Astrocyte of the cerebellum (primary cell): ENCODE measurements around the gene UNC45A.

Experiments used
- DNase-seq: peaks from one replicate; pipeline ENCODE4 v3.0.0-alpha.2; 2011; ENCODE audit warnings: low read depth
- H3K4me3 ChIP-seq: 2 replicates; pipeline ENCODE4 v1.5.1; 2011; ENCODE audit warnings: mild to moderate bottlenecking, low read depth, low read length, moderate library complexity
- in situ Hi-C: cut with HindIII; loops from 2 replicates; pipeline ENCODE4 v1.10.0; 2017; ENCODE audit warnings: low sequenced_read_pairs
- TF ChIP-seq, protein P1 (sequence below): IDR thresholded peaks from 2 replicates; pipeline ENCODE4 v1.5.1; 2012; ENCODE audit warnings: low read length, low read depth, moderate library complexity, mild to moderate bottlenecking; ENCODE audit errors: missing control alignments

The UNC45A gene

DNA sequence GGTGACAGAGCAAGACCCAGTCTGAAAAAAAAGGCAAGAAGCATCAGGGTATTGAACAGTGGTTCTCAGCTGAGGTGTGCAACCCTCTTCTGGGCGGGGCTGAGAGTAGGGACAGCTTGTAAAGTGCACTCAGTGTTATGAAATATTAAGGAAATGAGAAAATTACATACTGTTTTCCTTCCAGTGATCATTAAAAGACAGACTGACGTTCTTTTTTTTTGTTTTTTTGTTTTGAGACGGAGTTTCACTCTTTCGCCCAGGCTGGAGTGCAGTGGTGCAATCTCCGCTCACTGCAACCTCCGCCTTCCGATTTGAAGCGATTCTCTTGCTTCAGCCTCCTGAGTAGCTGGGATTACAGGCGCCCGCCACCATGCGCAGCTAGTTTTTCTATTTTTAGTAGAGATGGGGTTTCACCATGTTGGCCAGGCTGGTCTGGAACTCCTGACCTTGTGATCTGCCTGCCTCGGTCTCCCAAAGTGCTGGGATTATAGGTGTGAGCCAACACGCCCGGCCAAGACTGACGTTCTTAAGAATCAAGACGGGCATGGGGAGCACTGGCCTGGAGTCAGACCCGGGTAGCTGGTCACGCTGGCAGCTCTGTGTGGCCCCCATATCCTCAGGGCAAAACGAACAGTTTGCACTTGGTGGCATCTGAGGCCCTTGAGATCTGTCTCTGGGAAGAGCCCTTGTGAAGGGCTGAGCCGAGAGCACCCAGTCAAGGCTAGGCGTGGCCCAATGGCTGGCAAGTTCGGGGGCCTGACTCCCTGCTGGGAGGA is 20.6 kb upstream of the UNC45A start:
- TF ChIP-seq, protein P1, sequence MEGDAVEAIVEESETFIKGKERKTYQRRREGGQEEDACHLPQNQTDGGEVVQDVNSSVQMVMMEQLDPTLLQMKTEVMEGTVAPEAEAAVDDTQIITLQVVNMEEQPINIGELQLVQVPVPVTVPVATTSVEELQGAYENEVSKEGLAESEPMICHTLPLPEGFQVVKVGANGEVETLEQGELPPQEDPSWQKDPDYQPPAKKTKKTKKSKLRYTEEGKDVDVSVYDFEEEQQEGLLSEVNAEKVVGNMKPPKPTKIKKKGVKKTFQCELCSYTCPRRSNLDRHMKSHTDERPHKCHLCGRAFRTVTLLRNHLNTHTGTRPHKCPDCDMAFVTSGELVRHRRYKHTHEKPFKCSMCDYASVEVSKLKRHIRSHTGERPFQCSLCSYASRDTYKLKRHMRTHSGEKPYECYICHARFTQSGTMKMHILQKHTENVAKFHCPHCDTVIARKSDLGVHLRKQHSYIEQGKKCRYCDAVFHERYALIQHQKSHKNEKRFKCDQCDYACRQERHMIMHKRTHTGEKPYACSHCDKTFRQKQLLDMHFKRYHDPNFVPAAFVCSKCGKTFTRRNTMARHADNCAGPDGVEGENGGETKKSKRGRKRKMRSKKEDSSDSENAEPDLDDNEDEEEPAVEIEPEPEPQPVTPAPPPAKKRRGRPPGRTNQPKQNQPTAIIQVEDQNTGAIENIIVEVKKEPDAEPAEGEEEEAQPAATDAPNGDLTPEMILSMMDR, result no peak
- H3K4me3 ChIP-seq, result no peak overlapping the region
- in situ Hi-C loops, result no loop called here
- DNase-seq, result no peak

DNA sequence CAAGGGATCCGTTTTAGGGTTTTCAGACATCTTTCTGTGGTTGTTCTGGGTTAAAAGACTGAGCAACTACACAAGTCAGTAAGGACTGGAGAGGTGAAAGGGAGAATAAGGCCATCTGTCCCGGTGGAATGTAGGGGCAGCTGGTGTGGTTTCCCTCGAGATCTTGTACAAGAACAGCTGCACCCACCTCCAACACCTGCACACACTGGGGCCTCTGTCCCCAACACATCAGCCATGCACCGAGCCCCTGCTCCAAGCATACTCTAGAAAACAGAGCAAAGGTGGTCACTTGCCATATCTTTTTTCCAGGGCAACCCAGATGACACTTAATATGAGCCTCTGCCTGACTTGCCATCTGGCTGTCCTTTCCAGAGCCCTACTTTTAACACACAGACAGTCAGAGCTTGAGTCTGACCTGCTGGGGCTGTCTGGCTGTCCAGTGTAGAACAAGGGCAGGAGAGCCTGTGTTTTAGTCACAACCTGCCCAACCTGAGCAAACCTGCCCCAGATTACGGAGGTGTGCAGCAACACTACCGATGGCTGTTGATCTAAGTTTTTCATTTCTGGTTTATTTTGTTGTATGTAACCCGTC is 19.8 kb upstream of the UNC45A start:
- DNase-seq, result no peak
- TF ChIP-seq, protein P1, result no peak
- in situ Hi-C loops, result no loop called here
- no peak overlapping the region for H3K4me3 ChIP-seq

DNA sequence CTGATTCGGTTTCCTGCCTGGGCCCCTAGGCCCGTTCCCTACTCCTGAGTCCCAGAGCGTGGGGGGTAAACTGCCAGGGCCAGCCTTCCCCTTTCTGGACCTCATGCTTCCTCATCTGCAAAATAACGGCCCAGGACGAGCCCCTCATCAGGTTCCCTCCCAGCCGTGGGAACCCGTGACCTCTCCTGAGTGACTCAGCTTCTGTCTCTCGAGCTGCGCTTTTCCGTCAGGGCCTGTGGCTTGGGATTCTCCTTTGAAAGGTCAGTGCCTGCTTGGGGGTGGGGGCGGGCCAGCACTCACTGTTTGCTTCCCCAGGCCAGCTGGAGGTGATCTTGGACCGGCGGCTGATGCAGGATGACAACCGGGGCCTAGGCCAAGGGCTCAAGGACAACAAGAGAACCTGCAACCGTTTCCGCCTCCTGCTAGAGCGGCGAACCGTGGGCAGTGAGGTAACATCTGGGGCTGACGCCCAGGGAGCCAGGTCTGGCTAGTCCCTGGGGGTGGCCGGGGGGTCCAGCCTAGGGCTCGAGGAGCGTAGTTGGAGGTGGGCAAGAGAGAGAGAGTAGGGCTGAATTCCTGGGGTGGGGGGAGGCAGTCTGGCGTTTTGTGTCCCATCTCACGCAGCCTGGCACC is 19.2 kb upstream of the UNC45A start:
- no peak overlapping the region for H3K4me3 ChIP-seq
- TF ChIP-seq, protein P1, result no peak
- no peak for DNase-seq
- in situ Hi-C loops, result no loop called here

- DNase-seq, result no peak
- TF ChIP-seq, protein P1, result no peak
- H3K4me3 ChIP-seq, result no peak overlapping the region
- in situ Hi-C loops, result no loop called here
These were observed 18.6 kb upstream of the UNC45A start for GRCh38 chr15:90916461-90916860.

DNA sequence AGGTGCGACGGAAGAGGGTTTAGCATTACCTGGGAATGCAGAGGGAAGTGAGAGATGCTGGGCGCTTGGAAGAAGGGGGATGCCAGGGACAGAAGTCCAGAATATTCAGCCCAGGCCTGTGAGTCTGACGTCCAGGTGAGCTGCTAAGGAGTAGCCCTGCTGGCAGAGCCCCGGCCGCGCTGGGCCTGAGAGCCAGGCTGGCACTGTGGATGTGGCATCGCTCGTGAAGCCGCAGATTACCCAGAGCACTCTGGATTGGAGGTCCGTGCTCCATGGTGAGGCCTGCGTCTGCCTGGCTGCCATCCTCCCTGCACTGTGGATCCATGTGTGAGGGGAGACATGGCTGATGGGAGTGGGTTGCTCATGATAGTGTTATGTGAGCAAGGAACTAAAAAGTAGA is 17.5 kb upstream of the UNC45A start:
- H3K4me3 ChIP-seq, result no peak overlapping the region
- no peak for DNase-seq
- in situ Hi-C loops, result no loop called here
- TF ChIP-seq, protein P1, result no peak

GRCh38 chr15:90918034-90918788 is 16.9 kb upstream of the UNC45A start:
- H3K4me3 ChIP-seq, result no peak overlapping the region
- DNase-seq, result no peak
- in situ Hi-C loops, result no loop called here
- TF ChIP-seq, protein P1, result no peak
